Measurements from ENCODE around the gene DAD1.
"Not testable (repeated sequence)": the region's sequence is repeated elsewhere in the genome, so short reads cannot be mapped to it uniquely, and the experiment has no call there.

The DAD1 gene

DNA sequence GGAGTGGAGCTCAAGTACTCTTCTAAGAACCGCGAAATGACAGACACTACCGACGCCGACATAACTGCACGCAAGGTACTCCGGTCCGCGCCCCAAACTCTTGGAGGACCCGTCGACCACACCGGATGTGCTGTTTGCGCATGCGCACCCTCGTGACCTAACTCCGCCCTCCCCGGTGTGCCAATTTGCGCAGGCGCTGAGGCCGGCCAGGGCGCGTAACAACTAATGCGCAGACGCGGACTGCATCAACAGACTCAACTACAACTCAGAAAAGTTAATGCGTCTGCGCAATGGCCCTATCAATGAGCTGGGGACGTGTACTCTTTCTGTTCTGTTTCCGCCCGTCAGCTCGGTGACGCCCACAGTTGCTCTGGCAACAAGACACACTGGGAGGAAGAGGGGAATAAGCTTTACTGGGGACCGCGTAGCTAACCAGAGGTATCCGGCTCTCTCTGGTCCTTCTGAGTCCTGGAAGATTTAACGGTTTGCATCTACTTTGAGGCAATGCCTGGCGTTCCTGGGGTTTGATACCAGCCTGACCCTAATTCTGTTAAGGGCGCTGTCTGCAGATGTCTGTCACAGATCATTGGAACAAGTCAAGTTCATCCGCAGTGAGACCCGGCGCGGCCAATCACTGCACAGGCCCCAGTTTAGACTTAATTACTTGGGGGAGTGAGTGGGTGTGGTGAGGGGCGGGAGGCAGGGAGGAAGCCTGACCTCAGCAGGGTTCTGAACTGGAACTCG lies at the start of gene DAD1:
Gene DAD1 (minus strand): TSS at position 129 of the 744 bp plus-strand sequence. CDS start 67 bp downstream, at position 62.
- peak; percentile 98 for DNase-seq (ENCODE audit: low spot score)

DNA sequence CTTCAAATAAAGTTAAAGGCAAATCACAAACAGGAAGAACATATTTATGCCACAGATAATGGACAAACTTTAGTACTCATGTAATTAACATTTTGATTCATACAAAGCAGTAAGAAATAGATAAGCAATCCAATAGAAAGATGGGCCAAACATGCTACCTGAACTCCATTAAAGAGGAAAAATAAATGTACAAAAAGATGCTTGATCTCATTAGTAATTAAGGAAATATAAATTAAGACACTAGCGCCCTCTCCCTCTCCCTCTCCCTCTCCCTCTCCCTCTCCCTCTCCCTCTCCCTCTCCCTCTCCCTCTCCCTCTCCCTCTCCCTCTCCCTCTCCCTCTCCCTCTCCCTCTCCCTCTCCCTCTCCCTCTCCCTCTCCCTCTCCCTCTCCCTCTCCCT lies 47.0 kb upstream of the DAD1 start:
- DNase-seq (ENCODE audit: low spot score) = not testable (repeated sequence)

DNA sequence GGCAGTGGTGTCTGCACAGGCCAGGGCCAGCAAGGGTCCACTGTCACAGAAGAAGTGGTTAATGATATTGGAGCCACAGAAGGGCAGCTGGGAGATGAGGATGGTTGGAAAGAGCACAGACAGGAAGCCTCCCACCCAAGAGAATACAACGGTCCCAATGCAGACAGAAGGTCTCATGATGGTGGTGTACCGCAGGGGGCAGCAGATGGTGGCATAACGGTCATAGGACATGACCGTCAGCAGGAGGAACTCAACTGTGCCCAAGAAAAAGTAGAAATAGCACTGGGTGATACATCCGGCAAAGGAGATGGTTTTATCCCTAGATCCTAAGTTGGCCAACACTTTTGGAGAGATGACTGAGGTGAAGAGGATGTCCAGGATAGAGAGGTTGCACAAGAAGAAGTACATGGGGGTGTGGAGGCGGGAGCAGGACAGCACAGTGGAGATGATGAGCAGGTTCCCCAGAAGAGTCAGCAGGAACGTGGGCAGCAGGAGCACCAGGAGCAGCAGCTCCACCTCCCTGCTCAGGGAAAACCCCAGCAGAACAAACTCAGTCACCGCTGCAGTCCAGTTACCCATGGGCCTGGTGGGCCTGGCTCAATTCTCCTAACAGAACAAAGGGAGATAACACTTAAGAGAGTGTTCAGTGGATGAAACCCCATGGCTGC lies 45.3 kb upstream of the DAD1 start:
- no peak for DNase-seq (ENCODE audit: low spot score)

- no peak for DNase-seq (ENCODE audit: low spot score)
These were observed 41.5 kb upstream of the DAD1 start for GRCh38 chr14:22630486-22630885.

DNA sequence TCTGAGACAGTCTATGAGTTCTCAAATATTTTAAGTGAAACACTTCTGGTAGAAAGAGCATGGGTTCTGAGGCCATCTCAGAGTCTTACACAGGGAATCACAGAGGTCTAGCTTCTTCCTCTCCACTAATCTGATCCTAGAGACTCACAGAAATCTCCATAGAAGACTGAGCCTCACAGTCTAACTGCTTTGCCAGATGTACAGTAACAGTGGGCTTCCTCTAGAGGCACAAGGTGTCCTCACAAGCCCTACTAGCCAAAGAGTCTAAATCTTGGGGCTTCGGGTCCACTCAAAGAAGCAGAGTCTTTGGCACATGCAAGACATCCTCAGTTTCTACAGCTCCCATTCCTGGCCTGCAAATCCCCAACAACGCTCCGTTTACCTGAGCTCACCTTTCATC lies 41.0 kb upstream of the DAD1 start:
- DNase-seq (ENCODE audit: low spot score) = no peak

DNA sequence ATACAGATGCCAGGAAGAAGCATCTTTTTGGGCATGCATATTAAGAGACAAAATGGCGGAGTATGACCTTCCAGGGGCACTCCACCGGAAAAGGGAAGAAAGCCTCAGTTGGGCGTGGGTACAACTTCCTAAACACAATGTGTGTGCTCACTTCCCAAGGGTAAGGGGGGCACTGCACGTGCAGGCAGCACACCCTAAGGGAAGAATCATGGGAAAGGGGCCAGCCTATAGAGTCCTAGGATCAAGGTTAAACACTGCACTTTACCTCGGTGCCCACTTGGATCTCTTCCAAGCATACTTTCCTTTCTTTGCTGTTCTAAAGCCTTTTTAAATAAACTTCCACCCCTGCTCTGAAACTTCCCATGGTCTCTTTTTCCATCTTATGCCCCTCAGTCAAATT lies 40.3 kb upstream of the DAD1 start:
- DNase-seq (ENCODE audit: low spot score) = no peak

DNA sequence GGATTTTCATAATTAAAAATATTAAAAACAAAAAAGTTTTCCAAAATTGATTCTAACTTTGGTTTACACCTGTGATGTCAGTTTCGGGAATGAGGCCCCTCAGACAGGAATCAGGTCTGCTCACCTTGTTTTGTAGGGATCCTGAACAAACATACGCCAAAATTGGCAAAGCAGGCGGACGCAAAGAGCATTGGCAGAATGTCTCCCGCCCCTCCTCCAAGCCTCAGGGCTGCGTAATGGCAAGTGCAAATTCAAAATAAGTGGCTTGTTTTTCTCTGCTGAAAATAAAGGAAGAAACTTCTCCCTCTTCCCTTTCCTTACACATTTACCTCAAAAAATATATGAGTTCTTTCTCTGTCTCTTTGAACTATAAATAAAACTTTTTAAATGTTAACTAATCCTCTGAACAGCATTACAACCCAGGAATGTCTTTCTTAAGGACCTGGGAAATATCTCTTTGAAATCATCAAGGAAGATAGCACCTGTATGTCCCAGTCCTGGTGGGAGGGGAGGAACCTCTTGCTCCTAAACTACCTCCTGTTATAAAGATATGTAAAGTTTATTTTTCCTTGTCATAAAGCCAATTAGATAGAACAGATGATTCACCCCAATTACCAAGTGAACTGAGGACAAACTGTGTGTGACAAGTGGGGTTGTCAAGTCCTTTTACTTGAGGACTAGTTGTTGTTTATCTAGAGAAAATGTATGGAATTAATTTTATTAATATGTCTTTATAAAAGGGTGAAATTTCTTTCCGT lies 38.7 kb upstream of the DAD1 start:
- DNase-seq (ENCODE audit: low spot score) = no peak

GRCh38 chr14:22626590-22626989 lies 37.6 kb upstream of the DAD1 start:
- no peak for DNase-seq (ENCODE audit: low spot score)

- DNase-seq (ENCODE audit: low spot score) = peak; percentile 4
These were observed 34.0 kb upstream of the DAD1 start for GRCh38 chr14:22623047-22623446.

GRCh38 chr14:22622255-22622654 lies 33.2 kb upstream of the DAD1 start:
- DNase-seq (ENCODE audit: low spot score) = peak; percentile 9

DNA sequence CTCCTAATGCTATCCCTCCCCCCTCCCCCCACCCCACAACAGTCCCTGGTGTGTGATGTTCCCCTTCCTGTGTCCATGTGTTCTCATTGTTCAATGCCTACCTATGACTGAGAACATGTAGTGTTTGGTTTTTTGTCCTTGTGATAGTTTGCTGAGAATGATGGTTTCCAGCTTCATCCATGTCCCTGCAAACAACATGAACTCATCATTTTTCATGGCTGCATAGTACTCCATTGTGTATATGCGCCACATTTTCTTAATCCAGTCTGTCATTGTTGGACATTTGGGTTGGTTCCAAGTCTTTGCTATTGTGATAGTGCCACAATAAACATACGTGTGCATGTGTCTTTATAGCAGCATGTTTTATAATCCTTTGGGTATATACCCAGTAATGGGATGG lies 26.7 kb upstream of the DAD1 start:
- DNase-seq (ENCODE audit: low spot score) = not testable (repeated sequence)

GRCh38 chr14:22614240-22614799 lies 25.3 kb upstream of the DAD1 start:
- peak; percentile 84 for DNase-seq (ENCODE audit: low spot score)

GRCh38 chr14:22613736-22614239 lies 24.8 kb upstream of the DAD1 start:
- DNase-seq (ENCODE audit: low spot score) = no peak

DNA sequence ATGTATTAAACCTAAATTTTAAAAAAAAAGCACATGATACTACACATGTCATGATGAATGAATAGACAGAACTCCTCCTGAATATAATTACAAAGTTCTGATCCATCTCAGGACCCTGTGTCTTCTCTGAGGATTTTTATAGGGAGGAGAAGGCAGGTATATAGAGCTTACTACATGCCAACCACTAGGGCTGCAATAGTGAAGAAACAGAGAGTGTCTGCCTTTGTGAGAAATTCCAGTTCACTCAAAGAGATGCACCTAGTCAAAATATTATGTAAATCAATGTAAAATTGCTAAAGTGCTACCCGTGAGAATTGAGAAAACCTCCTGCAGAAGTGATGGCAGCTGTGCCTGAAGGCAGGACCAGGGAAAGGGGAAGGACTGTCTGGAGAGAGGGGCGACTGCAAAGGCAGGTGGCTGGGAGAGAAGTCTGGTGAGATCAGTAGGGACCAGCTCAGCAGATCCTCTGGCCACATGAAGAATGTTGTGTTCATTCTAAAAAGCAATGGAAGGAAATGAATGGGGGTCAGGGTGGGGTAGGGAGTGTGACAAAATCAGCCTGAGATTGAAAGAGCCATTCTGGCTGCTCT lies 24.2 kb upstream of the DAD1 start:
- DNase-seq (ENCODE audit: low spot score) = no peak

DNA sequence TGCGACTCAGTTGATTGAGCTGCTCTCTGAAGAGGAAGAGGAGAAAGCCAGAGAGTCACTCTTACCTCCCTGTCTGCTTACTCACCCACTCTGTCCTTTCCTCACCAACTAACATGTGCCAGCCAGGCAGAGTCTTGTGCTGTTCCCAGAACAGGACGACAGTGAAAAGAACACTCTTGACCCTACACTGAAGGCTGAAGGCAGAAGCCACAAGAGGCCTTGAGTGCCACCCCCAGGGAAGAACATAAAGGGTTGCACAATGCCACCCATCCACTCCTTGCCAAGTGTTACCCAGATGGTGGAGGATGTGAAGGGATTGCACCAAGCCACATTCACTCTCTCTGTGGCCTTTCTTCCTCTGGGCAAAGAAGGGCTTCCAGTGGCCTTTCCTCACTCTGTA lies 21.9 kb upstream of the DAD1 start:
- DNase-seq (ENCODE audit: low spot score) = no peak

DNA sequence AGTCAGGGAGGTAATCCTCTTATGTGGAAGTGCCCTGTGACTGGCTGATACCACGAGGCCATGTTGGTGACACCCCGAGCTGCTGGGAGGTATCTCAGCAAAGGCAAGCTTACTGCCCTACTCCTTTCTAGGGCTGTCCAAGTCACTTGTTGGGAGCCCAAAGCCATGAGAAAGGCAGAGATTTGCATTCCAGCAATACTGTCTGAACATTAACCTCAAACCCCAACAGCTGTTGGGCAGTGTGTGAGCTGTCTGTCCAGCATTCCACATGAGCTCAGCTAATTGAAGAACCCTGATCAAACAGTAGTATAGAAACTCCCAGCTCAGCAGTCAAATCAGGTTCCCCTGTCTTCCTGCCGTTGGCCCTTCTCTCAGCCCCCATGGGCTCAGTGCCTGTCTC lies 18.3 kb upstream of the DAD1 start:
- no peak for DNase-seq (ENCODE audit: low spot score)

- no peak for DNase-seq (ENCODE audit: low spot score)
These were observed 17.4 kb upstream of the DAD1 start for GRCh38 chr14:22606380-22606779.

DNA sequence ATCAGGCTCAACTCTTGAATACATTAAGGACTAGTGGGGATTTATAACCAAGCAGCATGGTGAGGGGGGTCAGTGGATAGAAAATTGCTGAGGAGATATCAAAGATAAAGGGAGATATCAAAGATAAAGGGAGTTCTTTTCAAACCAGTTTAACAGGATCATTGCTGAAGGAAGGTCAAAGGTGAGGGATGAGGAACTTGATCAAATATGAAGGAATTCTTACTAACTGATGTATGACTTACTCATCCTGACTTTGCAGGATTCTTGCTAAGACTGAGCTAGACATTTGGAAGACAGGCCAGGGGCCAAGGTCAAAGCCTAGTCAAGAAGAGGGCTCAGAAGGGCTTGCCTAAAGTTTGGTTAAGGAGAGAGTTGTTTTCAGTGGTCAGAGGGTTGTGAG lies 13.8 kb upstream of the DAD1 start:
- no peak for DNase-seq (ENCODE audit: low spot score)

DNA sequence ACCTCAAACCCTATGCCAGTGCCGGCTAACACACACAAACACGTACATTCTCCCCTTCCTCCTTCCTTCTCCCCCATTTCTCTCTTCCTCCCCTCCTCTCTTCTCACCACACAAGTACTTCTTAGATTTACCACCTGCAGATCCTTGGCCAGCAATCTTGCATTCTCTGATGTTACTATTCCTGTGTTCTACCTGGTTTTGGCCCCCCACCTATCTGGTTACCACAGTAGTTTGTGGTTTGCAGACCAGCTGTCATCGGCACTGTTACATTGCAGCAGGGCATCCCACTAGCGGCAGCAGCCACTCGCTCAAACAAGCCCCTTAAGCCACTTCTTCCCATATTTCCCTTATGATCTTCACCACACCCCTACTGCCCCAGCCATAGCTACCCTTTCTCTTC lies 13.0 kb upstream of the DAD1 start:
- DNase-seq (ENCODE audit: low spot score) = no peak

- no peak for DNase-seq (ENCODE audit: low spot score)
These were observed 12.4 kb upstream of the DAD1 start for GRCh38 chr14:22601456-22601855.

DNA sequence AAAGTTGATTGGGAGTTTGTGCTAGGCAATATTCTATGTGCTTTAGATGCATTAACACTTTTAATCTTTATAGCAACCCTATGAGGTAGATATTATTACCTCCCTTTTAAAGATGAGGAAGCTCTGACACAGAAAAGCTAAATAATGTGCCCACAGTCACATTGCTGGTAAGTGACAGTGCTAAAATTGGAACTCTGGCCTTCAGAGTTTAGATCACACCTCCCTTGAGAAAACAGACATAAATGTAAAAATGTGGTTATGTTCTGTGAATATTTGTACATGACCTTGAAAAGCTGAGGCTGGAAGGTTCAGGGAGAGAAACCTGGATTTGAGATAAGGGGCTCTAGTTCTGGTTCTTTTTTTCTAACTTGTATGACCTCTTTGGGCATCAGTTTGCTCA lies 11.0 kb upstream of the DAD1 start:
- no peak for DNase-seq (ENCODE audit: low spot score)

DNA sequence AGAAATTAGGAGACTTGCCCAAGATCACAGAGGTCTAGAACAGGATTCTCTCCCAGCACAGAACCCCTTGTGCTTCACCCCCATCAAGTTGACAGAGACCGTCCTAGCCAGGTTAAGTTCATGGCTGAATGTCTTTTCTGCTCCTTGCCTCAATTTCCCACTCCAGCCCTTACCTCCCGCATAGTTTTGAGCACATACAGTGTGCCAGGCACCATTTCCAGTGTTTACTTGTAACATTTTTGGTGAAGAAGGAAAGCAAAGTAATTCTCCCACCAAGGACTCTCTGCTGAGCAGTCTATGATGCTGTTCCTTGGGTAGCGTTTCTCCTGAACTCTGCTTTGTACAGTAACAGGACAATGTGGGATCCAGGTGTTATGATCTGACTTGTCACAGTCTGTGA lies 10.3 kb upstream of the DAD1 start:
- DNase-seq (ENCODE audit: low spot score) = no peak

All from SW480 (cell line).